ENCODE results near the gene GPBP1. TPM values are rescaled to one million over a fixed set of nuclear protein-coding genes. Genes with fewer than 3 reads are reported as not detected.
A peak's percentile ranks its signal among the peaks of the same experiment; 100 is the strongest.

The GPBP1 gene
- total and polyA plus RNA-seq, 4 donors = 42.6 to 159 (median 49.4) TPM

DNA sequence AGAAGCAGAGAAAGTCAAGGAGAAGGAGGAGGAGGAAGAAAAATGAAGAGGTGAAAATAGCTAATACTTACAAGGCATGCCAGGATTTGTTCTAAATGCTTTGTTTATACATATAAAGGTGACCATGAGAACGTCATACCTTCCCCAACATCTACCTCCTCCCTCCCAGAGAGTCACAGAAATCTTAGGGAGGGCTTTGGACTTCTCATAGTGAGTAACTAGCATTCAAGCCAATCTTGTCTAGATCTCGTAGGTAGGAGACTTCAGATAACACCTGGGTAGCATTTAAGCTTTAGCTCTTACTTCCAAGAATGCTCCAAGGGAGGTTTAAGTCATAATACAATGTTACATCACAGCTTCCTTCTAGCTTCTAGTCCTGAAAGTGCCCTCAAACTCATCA lies 36.5 kb upstream of the GPBP1 start:
- WGBS, 2 donors = 67 to 77% methylated on average over 2 of the region's 2 CpGs
- H3K27ac ChIP-seq (ENCODE audit: low read depth in 1 of 2, low read length in 1 of 2) = no peak overlapping the region
- H3K9me3 ChIP-seq (ENCODE audit: control insufficient read depth in 4 of 4, insufficient read depth in 3 of 4, low read length in 3 of 4) = no peaks in the 10 kb centered on the region
- ATAC-seq (ENCODE audit: insufficient read depth, low FRiP score) (no peak), DNase-seq (no peak)
- TF ChIP-seq, protein P1, sequence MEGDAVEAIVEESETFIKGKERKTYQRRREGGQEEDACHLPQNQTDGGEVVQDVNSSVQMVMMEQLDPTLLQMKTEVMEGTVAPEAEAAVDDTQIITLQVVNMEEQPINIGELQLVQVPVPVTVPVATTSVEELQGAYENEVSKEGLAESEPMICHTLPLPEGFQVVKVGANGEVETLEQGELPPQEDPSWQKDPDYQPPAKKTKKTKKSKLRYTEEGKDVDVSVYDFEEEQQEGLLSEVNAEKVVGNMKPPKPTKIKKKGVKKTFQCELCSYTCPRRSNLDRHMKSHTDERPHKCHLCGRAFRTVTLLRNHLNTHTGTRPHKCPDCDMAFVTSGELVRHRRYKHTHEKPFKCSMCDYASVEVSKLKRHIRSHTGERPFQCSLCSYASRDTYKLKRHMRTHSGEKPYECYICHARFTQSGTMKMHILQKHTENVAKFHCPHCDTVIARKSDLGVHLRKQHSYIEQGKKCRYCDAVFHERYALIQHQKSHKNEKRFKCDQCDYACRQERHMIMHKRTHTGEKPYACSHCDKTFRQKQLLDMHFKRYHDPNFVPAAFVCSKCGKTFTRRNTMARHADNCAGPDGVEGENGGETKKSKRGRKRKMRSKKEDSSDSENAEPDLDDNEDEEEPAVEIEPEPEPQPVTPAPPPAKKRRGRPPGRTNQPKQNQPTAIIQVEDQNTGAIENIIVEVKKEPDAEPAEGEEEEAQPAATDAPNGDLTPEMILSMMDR (IDR thresholded peaks at IDR 0.05; ENCODE audit: control extremely low read depth, extremely low read depth) = no peak
- H3K9ac ChIP-seq (ENCODE audit: insufficient read depth in 1 of 2, low read length in 2 of 2) = no peak overlapping the region
- no peaks in the 10 kb centered on the region for H3K27me3 ChIP-seq (ENCODE audit: control insufficient read depth in 3 of 3, insufficient read depth in 3 of 3, low read length in 2 of 3)
- peaks cover 0 to 2% (median 0%) of the 10 kb centered on the region in 5 donors for H3K4me1 ChIP-seq (ENCODE audit: control insufficient read depth in 5 of 5, insufficient read depth in 5 of 5, low read length in 5 of 5)
- H3K4me3 ChIP-seq = no peak overlapping the region
- H3K36me3 ChIP-seq (ENCODE audit: control insufficient read depth in 4 of 4, insufficient read depth in 4 of 4, low read length in 4 of 4) = no peaks in the 10 kb centered on the region

DNA sequence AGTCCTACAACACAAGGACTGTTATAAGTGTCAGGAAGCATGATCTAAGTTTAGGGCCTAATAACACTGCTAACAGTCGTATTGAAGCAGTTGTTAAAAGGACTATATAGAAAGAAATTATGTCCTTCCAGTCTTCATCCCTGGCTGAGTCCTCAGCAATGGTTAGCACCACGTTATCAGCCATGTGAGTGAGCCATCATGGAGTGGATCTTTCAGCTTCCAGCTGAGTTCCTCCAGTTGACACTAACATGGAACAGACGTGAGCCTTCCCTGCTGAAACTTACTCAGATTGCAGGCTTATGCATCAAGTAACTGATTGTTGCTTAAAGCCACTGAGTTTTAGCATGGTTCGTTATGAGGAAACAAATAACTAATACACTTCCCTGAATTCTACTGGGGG lies 21.5 kb upstream of the GPBP1 start:
- Histone ChIP-seq H3K9me3 (ENCODE audit: control insufficient read depth in 4 of 4, insufficient read depth in 3 of 4, low read length in 3 of 4) (no peaks in the 10 kb centered on the region), H3K27ac (ENCODE audit: low read depth in 1 of 2, low read length in 1 of 2) (no peak overlapping the region), H3K4me3 (no peak overlapping the region), H3K4me1 (ENCODE audit: control insufficient read depth in 5 of 5, insufficient read depth in 5 of 5, low read length in 5 of 5) (no peaks in the 10 kb centered on the region), H3K27me3 (ENCODE audit: control insufficient read depth in 3 of 3, insufficient read depth in 3 of 3, low read length in 2 of 3) (no peaks in the 10 kb centered on the region), H3K36me3 (ENCODE audit: control insufficient read depth in 4 of 4, insufficient read depth in 4 of 4, low read length in 4 of 4) (no peaks in the 10 kb centered on the region), H3K9ac (ENCODE audit: insufficient read depth in 1 of 2, low read length in 2 of 2) (no peak overlapping the region)
- TF ChIP-seq, protein P1 (IDR thresholded peaks at IDR 0.05; ENCODE audit: control extremely low read depth, extremely low read depth) = no peak
- peak in 2 of 3 donors; percentile 13 to 63 for DNase-seq
- ATAC-seq (ENCODE audit: insufficient read depth, low FRiP score) = no peak
- WGBS, 2 donors = 85 to 88% methylated on average over 4 of the region's 4 CpGs

DNA sequence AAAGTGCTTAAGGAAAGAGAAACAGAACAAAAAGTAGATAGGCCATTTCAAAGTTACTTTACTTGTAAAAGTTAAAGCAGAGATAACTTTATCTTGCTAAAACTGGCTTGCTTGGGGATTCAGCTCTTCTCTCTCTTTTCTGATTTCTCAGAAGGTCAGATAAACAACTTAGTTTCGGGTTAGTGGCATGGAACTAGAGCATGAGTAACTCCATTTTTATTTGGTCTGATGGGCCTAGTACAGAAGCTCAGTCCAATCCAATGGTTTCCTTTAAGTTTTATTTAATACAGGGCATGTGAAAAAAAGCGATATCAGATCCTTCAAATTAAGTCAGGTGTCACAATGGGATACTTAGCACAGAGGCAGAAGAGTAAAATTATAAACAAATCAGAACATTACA lies 18.8 kb upstream of the GPBP1 start:
- no peaks in the 10 kb centered on the region for H3K9me3 ChIP-seq (ENCODE audit: control insufficient read depth in 4 of 4, insufficient read depth in 3 of 4, low read length in 3 of 4)
- H3K4me3 ChIP-seq = no peak overlapping the region
- DNase-seq (no peak), ATAC-seq (ENCODE audit: insufficient read depth, low FRiP score) (no peak)
- no peak overlapping the region for H3K9ac ChIP-seq (ENCODE audit: insufficient read depth in 1 of 2, low read length in 2 of 2)
- WGBS, 2 donors = 51 to 100% methylated on average over 2 of the region's 2 CpGs
- no peaks in the 10 kb centered on the region for H3K27me3 ChIP-seq (ENCODE audit: control insufficient read depth in 3 of 3, insufficient read depth in 3 of 3, low read length in 2 of 3)
- no peak overlapping the region for H3K27ac ChIP-seq (ENCODE audit: low read depth in 1 of 2, low read length in 1 of 2)
- no peaks in the 10 kb centered on the region for H3K4me1 ChIP-seq (ENCODE audit: control insufficient read depth in 5 of 5, insufficient read depth in 5 of 5, low read length in 5 of 5)
- TF ChIP-seq, protein P1 (IDR thresholded peaks at IDR 0.05; ENCODE audit: control extremely low read depth, extremely low read depth) = no peak
- H3K36me3 ChIP-seq (ENCODE audit: control insufficient read depth in 4 of 4, insufficient read depth in 4 of 4, low read length in 4 of 4) = no peaks in the 10 kb centered on the region

DNA sequence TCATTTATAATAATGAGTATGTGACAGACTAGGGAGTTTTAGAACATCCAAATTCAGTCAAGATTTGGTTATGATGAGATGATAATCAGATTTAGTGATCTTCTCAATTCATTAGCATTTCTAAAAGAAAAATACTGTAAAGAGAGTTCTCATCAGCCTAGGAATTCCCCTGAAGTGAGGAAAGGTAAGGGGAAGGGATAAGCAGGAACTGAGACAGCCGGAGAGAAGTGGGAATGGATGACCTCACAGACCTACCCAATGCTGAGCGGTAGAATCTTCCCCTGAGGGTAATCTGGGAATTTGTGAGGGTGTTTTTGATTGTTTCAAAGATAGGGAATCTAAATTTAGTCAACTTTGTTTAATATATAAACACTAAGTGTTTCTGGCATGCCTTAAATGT lies 16.7 kb upstream of the GPBP1 start:
- H3K27me3 ChIP-seq (ENCODE audit: control insufficient read depth in 3 of 3, insufficient read depth in 3 of 3, low read length in 2 of 3) = no peaks in the 10 kb centered on the region
- DNase-seq (no peak), ATAC-seq (ENCODE audit: insufficient read depth, low FRiP score) (no peak)
- no peak overlapping the region for H3K4me3 ChIP-seq
- no peaks in the 10 kb centered on the region for H3K4me1 ChIP-seq (ENCODE audit: control insufficient read depth in 5 of 5, insufficient read depth in 5 of 5, low read length in 5 of 5)
- TF ChIP-seq, protein P1 (IDR thresholded peaks at IDR 0.05; ENCODE audit: control extremely low read depth, extremely low read depth) = no peak
- no peak overlapping the region for H3K27ac ChIP-seq (ENCODE audit: low read depth in 1 of 2, low read length in 1 of 2)
- H3K9ac ChIP-seq (ENCODE audit: insufficient read depth in 1 of 2, low read length in 2 of 2) = no peak overlapping the region
- 63 to 89% methylated on average over 2 of the region's 2 CpGs for WGBS, 2 donors
- no peaks in the 10 kb centered on the region for H3K36me3 ChIP-seq (ENCODE audit: control insufficient read depth in 4 of 4, insufficient read depth in 4 of 4, low read length in 4 of 4)
- no peaks in the 10 kb centered on the region for H3K9me3 ChIP-seq (ENCODE audit: control insufficient read depth in 4 of 4, insufficient read depth in 3 of 4, low read length in 3 of 4)
